CD4-positive, alpha-beta T cell (primary cell): ENCODE measurements around the gene KLLN. TPM values are rescaled to one million over a fixed set of nuclear protein-coding genes. Genes with fewer than 3 reads are reported as not detected.
"Not testable (repeated sequence)": the region's sequence is repeated elsewhere in the genome, so short reads cannot be mapped to it uniquely, and the experiment has no call there.

Experiments
- ATAC-seq: fragments of 200-7000 bp; cut with Tn5 transposase; one replicate; pipeline ENCODE4 v1.10.0; 2022; ENCODE audit warnings: mild to moderate bottlenecking; ENCODE audit not compliant: poor library complexity
- CTCF ChIA-PET: fragments of 350-600 bp; sonication (Branson Sonifier 250); formaldehyde crosslinking; loops from one replicate; lab custom pipeline; 2021; ENCODE audit warnings: antibody characterized with exemption, inconsistent platforms; lab: Charles Lee
- POLR2A ChIA-PET: fragments of 350-600 bp; sonication (Branson Sonifier 250); formaldehyde crosslinking; loops from one replicate; lab custom pipeline; 2021; ENCODE audit warnings: antibody characterized with exemption, inconsistent platforms; lab: Charles Lee
- DNase-seq, 14 experiments: peaks; one replicate each; pipeline ENCODE4 v3.0.0-alpha.2; 2013 to 2020; ENCODE audit warnings: mixed read lengths in 2 of 14
- H3K27ac ChIP-seq, 2 donors: one replicate each; pipeline versions ENCODE4 v1.5.1 to v1.7.0; 2013; ENCODE audit warnings: low read length in 2 of 2, low read depth in 1 of 2, mild to moderate bottlenecking in 1 of 2
- H3K27me3 ChIP-seq, 2 experiments: 1 replicate in 1 of 2; 2 replicates in 1 of 2; pipeline versions ENCODE4 v1.6.1 to v1.7.0; 2013; ENCODE audit warnings: low read length in 2 of 2, control low read depth in 1 of 2, mild to moderate bottlenecking in 1 of 2, moderate library complexity in 1 of 2; ENCODE audit not compliant: insufficient read depth in 2 of 2, control insufficient read depth in 1 of 2
- H3K36me3 ChIP-seq: one replicate; pipeline ENCODE4 v1.6.1; 2013; ENCODE audit warnings: low read length, control low read depth; ENCODE audit not compliant: insufficient read depth
- H3K4me1 ChIP-seq: one replicate; pipeline ENCODE4 v1.6.1; 2013; ENCODE audit warnings: low read length, control low read depth; ENCODE audit not compliant: insufficient read depth
- H3K4me3 ChIP-seq: one replicate; pipeline ENCODE4 v1.5.1; 2013; ENCODE audit warnings: mild to moderate bottlenecking, low read length, moderate library complexity
- H3K9me3 ChIP-seq, 2 experiments: 1 replicate in 1 of 2; 2 replicates in 1 of 2; pipeline versions ENCODE4 v1.6.1 to v1.7.0; 2013; ENCODE audit warnings: low read length in 2 of 2, mild to moderate bottlenecking in 2 of 2, control low read depth in 1 of 2, moderate library complexity in 1 of 2; ENCODE audit not compliant: control insufficient read depth in 1 of 2, insufficient read depth in 1 of 2
- H3K27ac Mint-ChIP-seq: one replicate; pipeline ENCODE4 v1.8.0; 2020; ENCODE audit warnings: mixed read lengths
- H3K27me3 Mint-ChIP-seq: one replicate; pipeline ENCODE4 v1.8.0; 2021; ENCODE audit warnings: mixed read lengths
- H3K36me3 Mint-ChIP-seq: one replicate; pipeline ENCODE4 v1.8.0; 2021; ENCODE audit warnings: low read depth, mixed read lengths
- H3K4me1 Mint-ChIP-seq: one replicate; pipeline ENCODE4 v1.8.0; 2021; ENCODE audit warnings: low read depth, mixed read lengths
- H3K4me3 Mint-ChIP-seq: one replicate; pipeline ENCODE4 v1.8.0; 2020; ENCODE audit warnings: mild to moderate bottlenecking, mixed read lengths
- H3K9me3 Mint-ChIP-seq: one replicate; pipeline ENCODE4 v1.8.0; 2020; ENCODE audit warnings: mixed read lengths
- CTCF ChIP-seq: fragments of 200-600 bp; IDR thresholded peaks from one replicate; pipeline ENCODE4 v1.8.0; 2022; ENCODE audit warnings: antibody characterized with exemption, mild to moderate bottlenecking
- intact Hi-C, 2 experiments: fragments of 100-400 bp; cut with DNase I in 1 of 2; cut with micrococcal nuclease in 1 of 2; formaldehyde crosslinking; loops; one replicate each; pipeline versions ENCODE4 v1.15.1 to v1.9.0; 2023 to 2025; cut with DNase I, micrococcal nuclease
- total RNA-seq, 174 experiments: library from RNA in 2 of 174; stranded (reverse) in 2 of 174; gene quantifications; one replicate each; pipeline ENCODE4 v1.2.3 and lab custom pipeline; 2021 to 2026

KLLN gene
- total RNA-seq, 2 experiments from 2014 or later = 0.33 to 0.36 TPM

- H3K27ac Mint-ChIP-seq = peak overlapping the region; percentile 92
- no peaks in the 10 kb centered on the region for H3K9me3 ChIP-seq
- DNase-seq (peak in 2 of 14 experiments; percentile 13 to 17), ATAC-seq (no peak)
- H3K27me3 ChIP-seq = no peaks in the 10 kb centered on the region
- peak overlapping the region in 1 of 2 donors; percentile 84 for H3K27ac ChIP-seq
- peaks cover 22% of the 10 kb centered on the region for H3K4me1 ChIP-seq
- H3K36me3 Mint-ChIP-seq = peaks cover 33% of the 10 kb centered on the region
- no peaks in the 10 kb centered on the region for H3K27me3 Mint-ChIP-seq
- no peak for TF ChIP-seq CTCF
- ChIA-PET CTCF (interaction anchor here (0.8 to 3.6 kb wide), 5 partner anchors 10 to 253 kb away, joined by 3 to 13 read pairs (median 4); partner anchors contain the start of gene ATAD1), POLR2A (interaction anchor here (0.8 to 6.7 kb wide), 16 partner anchors 10 to 965 kb away, joined by 3 to 168 read pairs (median 18); partner anchors contain the start of genes ATAD1 and RNLS)
- H3K36me3 ChIP-seq = no peaks in the 10 kb centered on the region
- intact Hi-C loops = loop anchor here (1.0 to 10.0 kb wide), 11 partner anchors 44 to 954 kb away; partner anchors contain the start of gene ATAD1 (in 1 of the 2)
- H3K4me3 ChIP-seq = no peak overlapping the region
- H3K4me1 Mint-ChIP-seq = peaks cover 35% of the 10 kb centered on the region
- no peaks in the 10 kb centered on the region for H3K9me3 Mint-ChIP-seq
- H3K4me3 Mint-ChIP-seq = peak overlapping the region; percentile 96
Measured at GRCh38 chr10:87860816-87861403, 2.4 kb downstream of the KLLN start.

- peak overlapping the region; percentile 77 for H3K4me3 Mint-ChIP-seq
- intact Hi-C loops = loop anchor here (1.0 to 10.0 kb wide), 11 partner anchors 43 to 955 kb away; partner anchors contain the start of gene ATAD1 (in 1 of the 2)
Measured at GRCh38 chr10:87860156-87860795, 3.1 kb downstream of the KLLN start.

GRCh38 chr10:87855665-87856064, 7.7 kb downstream of the KLLN start:
- H3K27ac Mint-ChIP-seq, H3K9me3 Mint-ChIP-seq, H3K36me3 Mint-ChIP-seq, H3K36me3 ChIP-seq, H3K9me3 ChIP-seq, H3K27ac ChIP-seq, POLR2A ChIA-PET, CTCF ChIA-PET, H3K4me1 ChIP-seq, H3K27me3 ChIP-seq, ATAC-seq, H3K27me3 Mint-ChIP-seq, H3K4me3 ChIP-seq, H3K4me3 Mint-ChIP-seq: not testable (repeated sequence)
- peak in 1 of 14 experiments; percentile 29 for DNase-seq
- peaks cover 25% of the 10 kb centered on the region for H3K4me1 Mint-ChIP-seq
- intact Hi-C loops = loop anchor here in 1 of 2 experiments (10.0 kb wide), 1 partner anchor 959 kb away; no protein-coding TSS in a partner anchor

More at GRCh38 chr10:87860156-87860795, 3.1 kb downstream of the KLLN start:
- H3K9me3 ChIP-seq = no peaks in the 10 kb centered on the region
- Mint-ChIP-seq H3K27ac (peak overlapping the region; percentile 92), H3K9me3 (no peaks in the 10 kb centered on the region), H3K36me3 (peaks cover 31% of the 10 kb centered on the region), H3K4me1 (peaks cover 34% of the 10 kb centered on the region), H3K27me3 (no peaks in the 10 kb centered on the region)
- POLR2A ChIA-PET = interaction anchor here (0.8 to 6.7 kb wide), 7 partner anchors 10 to 526 kb away, joined by 3 to 168 read pairs (median 4); partner anchors contain the start of gene ATAD1
- H3K4me1 ChIP-seq = peaks cover 22% of the 10 kb centered on the region
- no peaks in the 10 kb centered on the region for H3K36me3 ChIP-seq
- ATAC-seq (peak; percentile 10), DNase-seq (peak in 10 of 14 experiments; percentile 3 to 82 (median 32))
- TF ChIP-seq CTCF = peak; percentile 78
- H3K27ac ChIP-seq = no peak overlapping the region
- CTCF ChIA-PET = interaction anchor here (0.8 to 1.1 kb wide), 3 partner anchors 15 to 254 kb away, joined by 3 to 4 read pairs (median 4); no protein-coding TSS in a partner anchor
- no peak overlapping the region for H3K4me3 ChIP-seq
- H3K27me3 ChIP-seq = no peaks in the 10 kb centered on the region

GRCh38 chr10:87855247-87855646, 8.1 kb downstream of the KLLN start:
- H3K36me3 ChIP-seq, H3K4me3 ChIP-seq, H3K9me3 ChIP-seq, H3K4me3 Mint-ChIP-seq, H3K27ac ChIP-seq, POLR2A ChIA-PET, H3K27me3 Mint-ChIP-seq, H3K9me3 Mint-ChIP-seq, H3K36me3 Mint-ChIP-seq, DNase-seq, H3K27me3 ChIP-seq, CTCF ChIA-PET, H3K27ac Mint-ChIP-seq, H3K4me1 ChIP-seq, ATAC-seq: not testable (repeated sequence)
- peaks cover 22% of the 10 kb centered on the region for H3K4me1 Mint-ChIP-seq
- intact Hi-C loops = loop anchor here in 1 of 2 experiments (10.0 kb wide), 1 partner anchor 960 kb away; no protein-coding TSS in a partner anchor
